A549 (cell line): Measurements from ENCODE around the gene TMED8. TPM values are rescaled to one million over a fixed set of nuclear protein-coding genes. Genes with fewer than 3 reads are reported as not detected.

Experiments used
- ATAC-seq, 2 experiments: fragments of 200-7000 bp in 1 of 2; fragments of >200 bp in 1 of 2; cut with Nextera tagmentation in 1 of 2; cut with Tn5 transposase in 1 of 2; 3 replicates each; pipeline versions ENCODE4 v1.8.0 to v1.9.1; 2018 to 2020; ENCODE audit warnings: mild to moderate bottlenecking in 1 of 2, moderate library complexity in 1 of 2
- CTCF ChIA-PET: fragments of 300-600 bp; sonication (Branson Sonifier 250); formaldehyde crosslinking; extraction: SDS; loops from one replicate; lab custom pipeline; 2021; ENCODE audit warnings: antibody characterized with exemption, inconsistent platforms; lab: Yijun Ruan, JAX
- POLR2A ChIA-PET: fragments of 350-600 bp; formaldehyde crosslinking; extraction: SDS; loops from one replicate; lab custom pipeline; 2021; ENCODE audit warnings: antibody characterized with exemption, inconsistent platforms; lab: Yijun Ruan, JAX
- DNase-seq, 2 experiments: peaks; one replicate each; pipeline versions ENCODE4 v3.0.0 to v3.0.0-alpha.2; 2011 to 2016; ENCODE audit warnings: low read depth in 1 of 2, low spot score in 1 of 2
- FAIRE-seq: peaks from 2 replicates; lab custom pipeline; 2011; peaks lifted over from hg19 to GRCh38; lab: Jason Lieb, UNC
- H3K27ac ChIP-seq, 2 experiments: fragments of >200 bp; sonication (Bioruptor Twin); formaldehyde crosslinking; 3 replicates each; pipeline ENCODE4 v1.5.1; 2016 to 2017
- H3K4me1 ChIP-seq: fragments of >200 bp; sonication (Bioruptor Twin); formaldehyde crosslinking; 3 replicates; pipeline ENCODE4 v1.6.1; 2016
- H3K4me2 ChIP-seq: fragments of >200 bp; sonication (Bioruptor Twin); formaldehyde crosslinking; 3 replicates; pipeline ENCODE4 v1.6.1; 2016
- H3K4me3 ChIP-seq: fragments of >200 bp; sonication (Bioruptor Twin); formaldehyde crosslinking; 3 replicates; pipeline ENCODE4 v1.5.1; 2016
- H3K9me3 ChIP-seq: fragments of >200 bp; sonication (Bioruptor Twin); formaldehyde crosslinking; 3 replicates; pipeline ENCODE4 v1.6.1; 2016
- ATOH8 ChIP-seq: fragments of 250-450 bp; sonication (Bioruptor Pico); IDR thresholded peaks from 2 replicates; pipeline ENCODE4 v1.5.0; 2020; ENCODE audit warnings: low read depth, mild to moderate bottlenecking, moderate library complexity
- BHLHE40 ChIP-seq: IDR thresholded peaks from 2 replicates; pipeline ENCODE4 v1.6.1; 2012; ENCODE audit warnings: low read depth, low read length, inconsistent platforms
- CBX2 ChIP-seq: fragments of 200-600 bp; sonication (generic); IDR thresholded peaks from 2 replicates; pipeline ENCODE4 v1.6.1; 2016; ENCODE audit warnings: low read depth, mild to moderate bottlenecking, borderline replicate concordance
- CEBPB ChIP-seq, 2 experiments: fragments of >200 bp in 1 of 2; sonication (Bioruptor Twin) in 1 of 2; formaldehyde crosslinking in 1 of 2; IDR thresholded peaks; 2 replicates each; pipeline ENCODE4 v1.6.1; 2012 to 2016
- CHD4 ChIP-seq: fragments of 200-600 bp; sonication (generic); IDR thresholded peaks from 2 replicates; pipeline ENCODE4 v1.6.1; 2016; ENCODE audit warnings: antibody characterized with exemption, mild to moderate bottlenecking, borderline replicate concordance
- EHF ChIP-seq: fragments of 250-450 bp; sonication (Bioruptor Pico); IDR thresholded peaks from 2 replicates; pipeline ENCODE4 v1.5.0; 2020; ENCODE audit warnings: mild to moderate bottlenecking
- EHMT2 ChIP-seq: fragments of 200-600 bp; sonication (generic); IDR thresholded peaks from 2 replicates; pipeline ENCODE4 v1.6.1; 2016; ENCODE audit warnings: antibody characterized with exemption, low read depth, mild to moderate bottlenecking, moderate library complexity
- EP300 ChIP-seq, 2 experiments: fragments of >200 bp; sonication (Bioruptor Twin); formaldehyde crosslinking; IDR thresholded peaks; 2 replicates in 1 of 2; 3 replicates in 1 of 2; pipeline ENCODE4 v1.6.1; 2016 to 2017
- FOXS1 ChIP-seq: fragments of 250-450 bp; sonication (Bioruptor Pico); IDR thresholded peaks from 2 replicates; pipeline ENCODE4 v1.5.0; 2020; ENCODE audit warnings: mild to moderate bottlenecking, moderate library complexity
- HDAC2 ChIP-seq: fragments of 200-600 bp; sonication (generic); IDR thresholded peaks from 2 replicates; pipeline ENCODE4 v1.6.1; 2016
- HES2 ChIP-seq: fragments of >200 bp; sonication (Bioruptor Twin); formaldehyde crosslinking; IDR thresholded peaks from 2 replicates; pipeline ENCODE4 v1.6.1; 2016
- HEYL ChIP-seq: fragments of 250-450 bp; sonication (Bioruptor Pico); IDR thresholded peaks from 2 replicates; pipeline ENCODE4 v1.8.0; 2021; ENCODE audit warnings: mild to moderate bottlenecking, moderate library complexity
- HOXB13 ChIP-seq: fragments of 250-450 bp; sonication (Bioruptor Pico); IDR thresholded peaks from 2 replicates; pipeline ENCODE4 v1.5.0; 2020; ENCODE audit warnings: low read depth, mild to moderate bottlenecking, moderate library complexity
- HOXB5 ChIP-seq: fragments of 250-450 bp; sonication (Bioruptor Pico); IDR thresholded peaks from 2 replicates; pipeline ENCODE4 v1.5.0; 2020; ENCODE audit warnings: mild to moderate bottlenecking, moderate library complexity
- KDM1A ChIP-seq: fragments of 200-600 bp; sonication (generic); IDR thresholded peaks from 2 replicates; pipeline ENCODE4 v1.6.1; 2016; ENCODE audit warnings: low read depth, mild to moderate bottlenecking
- MAFK ChIP-seq: fragments of 450-650 bp; IDR thresholded peaks from 2 replicates; pipeline ENCODE4 v1.6.1; 2014; ENCODE audit not compliant: partially characterized antibody
- MAX ChIP-seq: IDR thresholded peaks from 2 replicates; pipeline ENCODE4 v1.6.1; 2012
- MAZ ChIP-seq: fragments of 150-350 bp; IDR thresholded peaks from 2 replicates; pipeline ENCODE4 v1.6.1; 2014; ENCODE audit warnings: antibody characterized with exemption, low read depth, low read length, borderline replicate concordance
- NPAS2 ChIP-seq: fragments of 250-450 bp; sonication (Bioruptor Pico); IDR thresholded peaks from 2 replicates; pipeline ENCODE4 v1.8.0; 2022; ENCODE audit warnings: mild to moderate bottlenecking, moderate library complexity, borderline replicate concordance
- NR3C1 ChIP-seq: fragments of >200 bp; sonication (Bioruptor Twin); formaldehyde crosslinking; IDR thresholded peaks from 3 replicates; pipeline ENCODE4 v1.6.1; 2017
- PHF8 ChIP-seq: fragments of 200-600 bp; sonication (generic); IDR thresholded peaks from 2 replicates; pipeline ENCODE4 v1.6.1; 2016; ENCODE audit warnings: low read depth, mild to moderate bottlenecking, antibody characterized with exemption, moderate library complexity, borderline replicate concordance
- RCOR1 ChIP-seq: fragments of 150-350 bp; IDR thresholded peaks from 2 replicates; pipeline ENCODE4 v1.6.1; 2014; ENCODE audit warnings: antibody characterized with exemption, low read length, low read depth
- REST ChIP-seq: fragments of 200-600 bp; sonication (generic); IDR thresholded peaks from 2 replicates; pipeline ENCODE4 v1.6.1; 2016; ENCODE audit warnings: antibody characterized with exemption, mild to moderate bottlenecking, moderate library complexity
- RFX5 ChIP-seq: fragments of 450-650 bp; IDR thresholded peaks from 2 replicates; pipeline ENCODE4 v1.7.1; 2014; ENCODE audit warnings: antibody characterized with exemption, mild to moderate bottlenecking, moderate library complexity
- RNF2 ChIP-seq: fragments of 200-600 bp; sonication (generic); IDR thresholded peaks from 2 replicates; pipeline ENCODE4 v1.6.1; 2016; ENCODE audit warnings: low read depth, mild to moderate bottlenecking, antibody characterized with exemption, moderate library complexity, borderline replicate concordance
- SREBF2 ChIP-seq: fragments of 450-650 bp; IDR thresholded peaks from 2 replicates; pipeline ENCODE4 v1.6.1; 2014; ENCODE audit warnings: mild to moderate bottlenecking, moderate library complexity
- TP53 ChIP-seq: fragments of 250-450 bp; sonication (Bioruptor Pico); IDR thresholded peaks from 2 replicates; pipeline ENCODE4 v1.5.0; 2021; ENCODE audit warnings: mild to moderate bottlenecking, moderate library complexity
- USF2 ChIP-seq: fragments of 450-650 bp; IDR thresholded peaks from 2 replicates; pipeline ENCODE4 v1.6.1; 2014; ENCODE audit warnings: antibody characterized with exemption
- ZFP36 ChIP-seq: fragments of 450-650 bp; IDR thresholded peaks from 2 replicates; pipeline ENCODE4 v1.6.1; 2014; ENCODE audit warnings: borderline replicate concordance; ENCODE audit not compliant: partially characterized antibody
- ZSCAN20 ChIP-seq: fragments of 250-450 bp; sonication (Bioruptor Pico); IDR thresholded peaks from 2 replicates; pipeline ENCODE4 v1.8.0; 2022; ENCODE audit warnings: mild to moderate bottlenecking, moderate library complexity
- WGBS: methylation state at CpG from one replicate; pipeline ENCODE4 v1.1.6; 2017; ENCODE audit errors: missing lambda C conversion rate; 5-methylcytosine and 5-hydroxymethylcytosine counted together
- polyA plus RNA-seq, 4 experiments: library from polyadenylated mRNA; depleted of rRNA in 3 of 4; stranded (reverse); fragments of >200 nt; fragmentation: RNase III in 1 of 4; extraction: RNeasy Plus Mini Kit Qiagen cat#74134 plus additional on column Dnase treatment in 1 of 4; gene quantifications; 2 replicates in 3 of 4; 3 replicates in 1 of 4; pipeline ENCODE4 v1.2.3, GENCODE V29; 2011 to 2017

The TMED8 gene
- polyA plus RNA-seq, 2 of the 4 experiments (the other 2 are of a cell fraction), result 8.8 to 13.9 TPM

GRCh38 chr14:77407158-77407557 lies 30.3 kb upstream of the TMED8 start:
- CTCF ChIA-PET, result interaction anchor here (0.8 to 1.6 kb wide), 4 partner anchors 52 to 106 kb away, joined by 3 to 7 read pairs (median 4); no protein-coding TSS in a partner anchor

GRCh38 chr14:77406718-77407117 lies 29.8 kb upstream of the TMED8 start:
- TF ChIP-seq RNF2 (no peak), KDM1A (no peak), EHMT2 (no peak), CEBPB (IDR thresholded peaks at IDR 0.05) (no peak), MAZ (no peak), USF2 (no peak), RFX5 (no peak), HEYL (no peak), ATOH8 (no peak), RCOR1 (no peak), NR3C1 (no peak), ZFP36 (no peak)
- ChIA-PET CTCF (interaction anchor here (0.8 to 1.6 kb wide), 3 partner anchors 52 to 91 kb away, joined by 3 to 6 read pairs (median 3); no protein-coding TSS in a partner anchor), POLR2A (no interaction called here)
- no peaks in the 10 kb centered on the region for H3K9me3 ChIP-seq
- ATAC-seq, result no peak
- 75% methylated on average over 6 of the region's 6 CpGs for WGBS
- no peak overlapping the region for H3K4me2 ChIP-seq
- no peaks in the 10 kb centered on the region for H3K4me1 ChIP-seq
- DNase-seq, result no peak
- no peak overlapping the region for H3K27ac ChIP-seq
- H3K4me3 ChIP-seq, result no peak overlapping the region
- no peak for FAIRE-seq

More at GRCh38 chr14:77407158-77407557, 30.3 kb upstream of the TMED8 start:
- no peak overlapping the region for H3K4me2 ChIP-seq
- whole genome bisulfite sequencing, result 92% methylated on average over 2 of the region's 2 CpGs
- POLR2A ChIA-PET, result no interaction called here
- no peak for DNase-seq
- no peak overlapping the region for H3K4me3 ChIP-seq
- FAIRE-seq, result no peak
- H3K27ac ChIP-seq, result no peak overlapping the region
- no peaks in the 10 kb centered on the region for H3K9me3 ChIP-seq
- no peak for ATAC-seq
- H3K4me1 ChIP-seq, result no peaks in the 10 kb centered on the region
- no peak for TF ChIP-seq EHMT2
- no peak for TF ChIP-seq MAX

GRCh38 chr14:77406086-77406485 lies 29.2 kb upstream of the TMED8 start:
- no peaks in the 10 kb centered on the region for H3K9me3 ChIP-seq
- ATAC-seq, result no peak
- 43% methylated on average over 3 of the region's 3 CpGs for WGBS
- H3K4me1 ChIP-seq, result no peaks in the 10 kb centered on the region
- DNase-seq, result no peak
- ChIA-PET CTCF (interaction anchor here (1.4 kb wide), 1 partner anchor 53 kb away, joined by 3 read pairs; no protein-coding TSS in a partner anchor), POLR2A (no interaction called here)
- no peak for FAIRE-seq
- no peak overlapping the region for H3K4me3 ChIP-seq
- H3K27ac ChIP-seq, result no peak overlapping the region
- no peak overlapping the region for H3K4me2 ChIP-seq
- TF ChIP-seq CHD4 (no peak), HOXB13 (CRISPR knock-in tag) (no peak), EHMT2 (no peak), SREBF2 (no peak), BHLHE40 (no peak), FOXS1 (CRISPR knock-in tag) (no peak), CBX2 (no peak), REST (no peak), NPAS2 (CRISPR knock-in tag) (no peak), USF2 (no peak), HOXB5 (CRISPR knock-in tag) (no peak), TP53 (no peak), HES2 (no peak), PHF8 (no peak), EHF (CRISPR knock-in tag) (no peak), EP300 (IDR thresholded peaks at IDR 0.05) (no peak), MAFK (no peak), HDAC2 (no peak), ZSCAN20 (no peak)
